GM19324 (cell line): ENCODE data around the gene IER2.
"Not testable (repeated sequence)": the region's sequence is repeated elsewhere in the genome, so short reads cannot be mapped to it uniquely, and the experiment has no call there.

Source experiments
- ATAC-seq: cut with Tn5 transposase; IDR thresholded peaks from one replicate; pipeline ENCODE4 v1.9.1; 2021; ENCODE audit warnings: mild to moderate bottlenecking, moderate library complexity; ENCODE audit not compliant: unreplicated experiment, low FRiP score

IER2 gene

DNA sequence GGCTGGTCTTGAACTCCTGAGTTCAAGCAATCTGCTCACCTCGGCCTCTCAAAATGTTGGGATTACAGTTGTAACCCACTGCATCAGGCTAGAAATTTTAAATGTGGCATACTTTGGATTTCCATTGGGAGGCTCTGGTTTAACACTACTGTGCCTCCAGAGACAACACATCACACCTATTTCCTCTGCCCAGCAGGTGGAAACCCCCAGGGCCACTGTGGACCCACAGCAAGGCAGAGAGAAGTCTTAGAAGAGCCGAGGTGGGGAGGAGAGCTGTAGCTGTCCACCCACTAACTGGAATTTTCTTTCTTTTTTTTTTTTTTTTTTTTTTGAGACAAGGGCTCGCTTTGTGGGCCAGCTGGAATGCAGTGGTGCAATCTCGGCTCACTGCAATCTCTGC lies 39.4 kb downstream of the IER2 start:
- no peak for ATAC-seq

DNA sequence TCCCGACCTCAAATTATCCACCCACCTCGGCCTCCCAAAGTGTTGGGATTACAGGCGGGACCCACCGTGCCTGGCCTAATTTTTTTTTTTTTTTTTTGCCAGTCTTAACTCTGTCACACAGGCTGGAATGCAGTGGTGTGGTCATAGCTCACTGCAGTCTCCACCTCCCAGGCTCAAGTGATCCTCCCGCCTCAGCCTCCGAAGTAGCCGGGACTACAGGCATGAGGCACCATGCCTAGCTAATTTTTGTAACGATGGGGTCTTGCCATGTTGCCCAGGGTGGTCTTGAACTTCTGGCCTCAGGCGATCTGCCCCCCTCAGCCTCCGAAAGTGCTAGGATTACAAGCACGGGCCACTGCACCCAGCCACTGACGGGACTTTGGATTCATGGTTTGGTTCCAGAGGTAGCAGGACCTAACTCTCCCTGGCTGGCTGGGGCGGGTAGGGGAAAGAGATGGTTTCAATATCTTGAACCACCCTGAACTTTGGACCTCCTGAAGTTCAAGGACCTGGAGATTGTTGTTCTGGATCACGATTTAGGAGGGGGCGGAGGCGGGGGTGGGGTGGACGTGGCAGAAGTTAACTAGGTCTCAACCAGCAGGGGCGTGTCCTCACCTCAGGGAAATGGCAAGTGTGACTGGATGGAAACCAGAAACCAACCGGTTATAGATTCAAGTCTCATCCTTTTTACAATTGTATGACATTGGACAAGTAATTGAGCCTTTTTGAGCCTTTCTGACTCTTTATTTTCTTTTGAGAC lies 40.8 kb downstream of the IER2 start:
- ATAC-seq = no peak

DNA sequence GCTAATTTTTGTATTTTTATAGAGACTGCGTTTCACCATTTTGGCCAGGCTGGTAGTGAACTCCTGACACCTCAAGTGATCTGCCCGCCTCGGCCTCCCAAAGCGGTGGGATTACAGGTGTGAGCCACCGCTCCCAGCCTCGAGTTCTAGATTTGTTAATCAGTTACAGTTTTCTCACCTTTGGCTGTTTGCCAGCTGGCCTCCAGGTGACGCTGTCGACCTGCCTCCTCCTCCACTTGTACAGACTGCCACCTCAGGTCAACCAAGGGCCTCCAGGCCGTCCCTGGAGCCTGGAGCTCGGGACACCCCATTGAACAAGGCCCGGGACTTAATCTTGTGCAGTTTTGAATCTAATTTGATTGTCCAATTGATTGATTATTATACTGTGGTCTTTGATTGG lies 45.5 kb downstream of the IER2 start:
- no peak for ATAC-seq

DNA sequence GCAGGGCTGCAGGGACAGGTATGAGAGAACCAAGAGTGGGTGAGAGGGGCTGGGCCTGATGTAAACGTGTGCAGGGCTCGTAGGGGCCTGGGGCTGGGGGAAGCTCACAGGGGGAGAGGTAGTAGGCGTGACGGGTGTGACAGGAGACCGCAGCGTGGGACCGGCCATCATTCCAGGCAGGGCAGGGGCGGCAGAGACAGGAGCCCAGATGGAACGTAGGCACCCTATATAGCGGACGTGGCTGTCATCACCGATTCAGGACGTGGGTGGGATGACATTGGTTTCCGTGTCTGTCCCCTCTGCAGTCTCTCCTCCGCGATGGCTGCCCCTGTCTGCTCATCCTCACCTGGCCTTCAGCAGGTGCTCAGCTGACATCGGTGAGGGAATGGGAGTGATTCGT lies 48.4 kb downstream of the IER2 start:
- no peak for ATAC-seq

DNA sequence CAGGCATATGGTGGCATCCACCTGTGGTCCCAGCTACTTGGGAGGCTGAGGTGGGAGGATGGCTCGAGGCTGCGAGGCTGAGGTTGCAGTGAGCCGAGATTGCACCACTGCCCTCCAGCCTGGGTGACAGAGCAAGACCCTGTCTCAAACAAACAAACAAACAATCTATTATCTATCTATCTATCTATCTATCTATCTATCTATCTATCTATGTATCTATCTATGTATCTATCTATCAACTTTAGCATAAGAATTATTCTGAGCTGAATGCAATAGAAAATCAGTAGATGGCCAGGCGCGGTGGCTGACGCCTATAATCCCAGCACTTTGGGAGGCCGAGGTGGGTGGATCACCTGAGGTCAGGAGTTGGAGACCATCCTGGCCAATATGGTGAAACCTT lies 51.9 kb downstream of the IER2 start:
- not testable (repeated sequence) for ATAC-seq
